Caco-2 (cell line): ENCODE data around the gene TRIM2. TPM values are rescaled to one million over a fixed set of nuclear protein-coding genes. Genes with fewer than 3 reads are reported as not detected.

Source experiments
- BruUV-seq: library from RNA; stranded (reverse); fragments of 400-500 nt; replicated peaks from 2 replicates; lab custom pipeline; 2021; lab: Mats Ljungman, UMichigan
- CTCF ChIA-PET: fragments of 300-600 bp; sonication (Branson Sonifier 250); formaldehyde crosslinking; loops from one replicate; lab custom pipeline; 2022; ENCODE audit warnings: antibody characterized with exemption; lab: Charles Lee
- POLR2A ChIA-PET: fragments of 300-600 bp; sonication (Branson Sonifier 250); formaldehyde crosslinking; loops from one replicate; lab custom pipeline; 2022; ENCODE audit warnings: antibody characterized with exemption; lab: Charles Lee
- DNase-seq, 2 experiments: peaks; one replicate each; pipeline versions ENCODE4 v3.0.0 to v3.0.0-alpha.2; 2020 to 2022
- H3K27me3 ChIP-seq: replicated peaks from 2 replicates; pipeline ENCODE4 v1.6.0; 2011; ENCODE audit warnings: low read length; ENCODE audit not compliant: control insufficient read depth, insufficient read depth
- H3K36me3 ChIP-seq: 2 replicates; pipeline ENCODE4 v1.5.1; 2011; ENCODE audit warnings: low read length; ENCODE audit not compliant: control insufficient read depth, insufficient read depth
- H3K4me1 ChIP-seq: fragments of 250-450 bp; sonication (Bioruptor Pico); 2 replicates; pipeline ENCODE4 v1.5.1; 2020; ENCODE audit warnings: mild to moderate bottlenecking
- H3K4me3 ChIP-seq: 2 replicates; pipeline ENCODE4 v1.5.1; 2011; ENCODE audit warnings: low read depth, mild to moderate bottlenecking, control low read depth, low read length
- H3K9me3 ChIP-seq: fragments of 250-450 bp; sonication (Bioruptor Pico); 2 replicates; pipeline ENCODE4 v1.5.1; 2020; ENCODE audit warnings: mild to moderate bottlenecking, moderate library complexity
- H3K27ac Mint-ChIP-seq: one replicate; pipeline ENCODE4 v1.8.0; 2022; ENCODE audit warnings: mixed read lengths; ENCODE audit not compliant: unreplicated experiment
- H3K27me3 Mint-ChIP-seq: one replicate; pipeline ENCODE4 v1.8.0; 2022; ENCODE audit warnings: mixed read lengths; ENCODE audit not compliant: insufficient read depth, unreplicated experiment
- H3K36me3 Mint-ChIP-seq: one replicate; pipeline ENCODE4 v1.8.0; 2022; ENCODE audit warnings: mild to moderate bottlenecking, mixed read lengths; ENCODE audit not compliant: insufficient read depth, unreplicated experiment
- H3K4me1 Mint-ChIP-seq: one replicate; pipeline ENCODE4 v1.8.0; 2022; ENCODE audit warnings: low read depth, mixed read lengths; ENCODE audit not compliant: unreplicated experiment
- H3K4me3 Mint-ChIP-seq: one replicate; pipeline ENCODE4 v1.8.0; 2022; ENCODE audit warnings: mild to moderate bottlenecking, moderate library complexity, mixed read lengths; ENCODE audit not compliant: unreplicated experiment
- H3K9me3 Mint-ChIP-seq: one replicate; pipeline ENCODE4 v1.8.0; 2022; ENCODE audit warnings: mixed read lengths; ENCODE audit not compliant: unreplicated experiment
- CTCF ChIP-seq, 2 experiments: fragments of 200-600 bp in 1 of 2; IDR thresholded peaks; 1 replicate in 1 of 2; 2 replicates in 1 of 2; pipeline versions ENCODE4 v1.5.1 to v1.8.0; 2011 to 2022; ENCODE audit warnings: antibody characterized with exemption in 1 of 2, control low read depth in 1 of 2, inconsistent platforms in 1 of 2, low read depth in 1 of 2, low read length in 1 of 2, mild to moderate bottlenecking in 1 of 2, moderate library complexity in 1 of 2; ENCODE audit not compliant: insufficient read depth in 1 of 2, severe bottlenecking in 1 of 2, unreplicated experiment in 1 of 2
- intact Hi-C: fragments of 100-400 bp; cut with micrococcal nuclease; formaldehyde crosslinking; loops from one replicate; pipeline ENCODE4 v1.10.0; 2022; ENCODE audit not compliant: unreplicated experiment
- total RNA-seq: library from RNA; stranded (reverse); gene quantifications from 2 replicates; pipeline ENCODE4 v1.2.3, GENCODE V29; 2022

Gene TRIM2
- total RNA-seq, 1 experiment from 2014 or later, result 62.3 TPM

DNA sequence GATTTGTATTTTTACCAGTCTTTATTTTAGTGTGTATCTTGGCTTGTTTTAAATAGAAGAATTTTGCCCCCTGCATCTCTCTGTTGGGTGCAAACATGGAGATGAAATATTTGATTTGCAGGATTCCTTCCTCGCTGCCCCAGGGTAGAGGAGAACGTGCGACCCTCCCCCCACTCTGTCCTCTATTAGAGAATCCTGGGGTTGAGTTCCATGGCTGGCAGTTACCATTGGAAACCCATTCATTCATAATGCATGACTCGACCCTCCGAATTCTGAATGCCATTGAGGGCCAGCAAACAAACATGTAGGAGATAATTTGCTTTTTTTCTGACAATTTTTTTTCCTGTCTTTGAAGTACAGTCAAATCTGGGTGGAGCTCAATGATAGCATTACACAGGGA is 53.7 kb downstream of the TRIM2 start:
- intact Hi-C loops, result no loop called here
- Histone ChIP-seq H3K4me3 (no peak overlapping the region), H3K27me3 (no peaks in the 10 kb centered on the region), H3K36me3 (no peaks in the 10 kb centered on the region), H3K9me3 (0 out of 2 replicates have a peak, but pooled peaks cover 6% of the 10 kb centered on the region), H3K4me1 (0 out of 2 replicates have a peak, but pooled peaks cover 4% of the 10 kb centered on the region)
- CTCF ChIA-PET, result no interaction called here
- TF ChIP-seq CTCF (IDR thresholded peaks at IDR 0.05; ENCODE audit: insufficient read depth in 1 of 2, low read depth in 1 of 2, low read length in 1 of 2, severe bottlenecking in 1 of 2, unreplicated experiment in 1 of 2), result no peak
- Mint-ChIP-seq H3K27ac (no peak overlapping the region), H3K4me1 (peaks cover 6% of the 10 kb centered on the region), H3K4me3 (no peak overlapping the region), H3K27me3 (no peaks in the 10 kb centered on the region), H3K36me3 (peaks cover 10% of the 10 kb centered on the region), H3K9me3 (peaks cover 12% of the 10 kb centered on the region)
- POLR2A ChIA-PET, result no interaction called here
- no TSS peak for BruUV-seq
- DNase-seq, result peak in 1 of 2 experiments; percentile 9

- H3K9me3 Mint-ChIP-seq, result peaks cover 12% of the 10 kb centered on the region
- no peaks in the 10 kb centered on the region for H3K27me3 Mint-ChIP-seq
- no peak overlapping the region for H3K27ac Mint-ChIP-seq
- Histone ChIP-seq H3K36me3 (no peaks in the 10 kb centered on the region), H3K4me1 (0 out of 2 replicates have a peak, but pooled peaks cover 4% of the 10 kb centered on the region), H3K4me3 (no peak overlapping the region), H3K27me3 (no peaks in the 10 kb centered on the region), H3K9me3 (0 out of 2 replicates have a peak, but pooled peaks cover 6% of the 10 kb centered on the region)
- no peak for TF ChIP-seq CTCF (IDR thresholded peaks at IDR 0.05; ENCODE audit: insufficient read depth in 1 of 2, low read depth in 1 of 2, low read length in 1 of 2, severe bottlenecking in 1 of 2, unreplicated experiment in 1 of 2)
- peaks cover 6% of the 10 kb centered on the region for H3K4me1 Mint-ChIP-seq
- ChIA-PET CTCF (no interaction called here), POLR2A (no interaction called here)
- DNase-seq, result no peak
- intact Hi-C loops, result no loop called here
- no peak overlapping the region for H3K4me3 Mint-ChIP-seq
- H3K36me3 Mint-ChIP-seq, result peaks cover 10% of the 10 kb centered on the region
- no TSS peak for BruUV-seq
Observed at GRCh38 chr4:153258750-153259149, 54.5 kb downstream of the TRIM2 start.

GRCh38 chr4:153259661-153260060 is 55.4 kb downstream of the TRIM2 start:
- 0 out of 2 replicates have a peak, but pooled peaks cover 6% of the 10 kb centered on the region for H3K9me3 ChIP-seq
- Mint-ChIP-seq H3K9me3 (peaks cover 12% of the 10 kb centered on the region), H3K4me3 (no peak overlapping the region), H3K36me3 (peaks cover 12% of the 10 kb centered on the region), H3K27ac (no peak overlapping the region), H3K27me3 (no peaks in the 10 kb centered on the region), H3K4me1 (peaks cover 6% of the 10 kb centered on the region)
- CTCF ChIA-PET, result no interaction called here
- no peak for TF ChIP-seq CTCF (IDR thresholded peaks at IDR 0.05; ENCODE audit: insufficient read depth in 1 of 2, low read depth in 1 of 2, low read length in 1 of 2, severe bottlenecking in 1 of 2, unreplicated experiment in 1 of 2)
- DNase-seq, result no peak
- 0 out of 2 replicates have a peak, but pooled peaks cover 4% of the 10 kb centered on the region for H3K4me1 ChIP-seq
- POLR2A ChIA-PET, result no interaction called here
- H3K27me3 ChIP-seq, result no peaks in the 10 kb centered on the region
- no peaks in the 10 kb centered on the region for H3K36me3 ChIP-seq
- intact Hi-C loops, result no loop called here
- no peak overlapping the region for H3K4me3 ChIP-seq
- BruUV-seq, result no TSS peak
